Measurements from ENCODE around the gene SDSL.

Gene SDSL

GRCh38 chr12:113480336-113480971, 58.3 kb downstream of the SDSL start:
- no peak for DNase-seq (ENCODE audit: low read depth)
- no peaks in the 10 kb centered on the region for H3K9me3 ChIP-seq (ENCODE audit: control insufficient read depth, low read length)
- H3K4me3 ChIP-seq (ENCODE audit: low read length), result no peak overlapping the region
- no peaks in the 10 kb centered on the region for H3K36me3 ChIP-seq (ENCODE audit: control insufficient read depth, insufficient read depth, low read length, severe bottlenecking)
- peaks cover 6% of the 10 kb centered on the region for H3K4me1 ChIP-seq (ENCODE audit: control insufficient read depth, insufficient read depth, low read length)
- no peak overlapping the region for H3K9ac ChIP-seq (ENCODE audit: low read length)
- H3K27me3 ChIP-seq (replicated peaks; ENCODE audit: control insufficient read depth, insufficient read depth, low read length), result peaks cover 69% of the 10 kb centered on the region

- no peaks in the 10 kb centered on the region for H3K9me3 ChIP-seq (ENCODE audit: control insufficient read depth, low read length)
- H3K4me3 ChIP-seq (ENCODE audit: low read length), result no peak overlapping the region
- H3K9ac ChIP-seq (ENCODE audit: low read length), result no peak overlapping the region
- DNase-seq (ENCODE audit: low read depth), result no peak
- peaks cover 6% of the 10 kb centered on the region for H3K4me1 ChIP-seq (ENCODE audit: control insufficient read depth, insufficient read depth, low read length)
- H3K36me3 ChIP-seq (ENCODE audit: control insufficient read depth, insufficient read depth, low read length, severe bottlenecking), result no peaks in the 10 kb centered on the region
- peaks cover 76% of the 10 kb centered on the region for H3K27me3 ChIP-seq (replicated peaks; ENCODE audit: control insufficient read depth, insufficient read depth, low read length)
Observed at GRCh38 chr12:113482334-113482733, 60.2 kb downstream of the SDSL start.

- H3K4me1 ChIP-seq (ENCODE audit: control insufficient read depth, insufficient read depth, low read length), result no peaks in the 10 kb centered on the region
- H3K9me3 ChIP-seq (ENCODE audit: control insufficient read depth, low read length), result no peaks in the 10 kb centered on the region
- H3K27me3 ChIP-seq (replicated peaks; ENCODE audit: control insufficient read depth, insufficient read depth, low read length), result peaks cover 59% of the 10 kb centered on the region
- no peak for DNase-seq (ENCODE audit: low read depth)
- H3K36me3 ChIP-seq (ENCODE audit: control insufficient read depth, insufficient read depth, low read length, severe bottlenecking), result no peaks in the 10 kb centered on the region
- H3K4me3 ChIP-seq (ENCODE audit: low read length), result no peak overlapping the region
- no peak overlapping the region for H3K9ac ChIP-seq (ENCODE audit: low read length)
Observed at GRCh38 chr12:113485330-113485729, 63.1 kb downstream of the SDSL start.

GRCh38 chr12:113486722-113487121, 64.5 kb downstream of the SDSL start:
- Histone ChIP-seq H3K36me3 (ENCODE audit: control insufficient read depth, insufficient read depth, low read length, severe bottlenecking) (no peaks in the 10 kb centered on the region), H3K27me3 (replicated peaks; ENCODE audit: control insufficient read depth, insufficient read depth, low read length) (peaks cover 51% of the 10 kb centered on the region), H3K9me3 (ENCODE audit: control insufficient read depth, low read length) (no peaks in the 10 kb centered on the region), H3K9ac (ENCODE audit: low read length) (no peak overlapping the region), H3K4me3 (ENCODE audit: low read length) (no peak overlapping the region), H3K4me1 (ENCODE audit: control insufficient read depth, insufficient read depth, low read length) (no peaks in the 10 kb centered on the region)
- no peak for DNase-seq (ENCODE audit: low read depth)

Data from adipocyte (in vitro differentiated cells).